ENCODE data around the gene VKORC1L1. TPM values are rescaled to one million over a fixed set of nuclear protein-coding genes. Genes with fewer than 3 reads are reported as not detected.

Gene VKORC1L1
- total RNA-seq, 1 experiment from 2014 or later, result 29.4 TPM

DNA sequence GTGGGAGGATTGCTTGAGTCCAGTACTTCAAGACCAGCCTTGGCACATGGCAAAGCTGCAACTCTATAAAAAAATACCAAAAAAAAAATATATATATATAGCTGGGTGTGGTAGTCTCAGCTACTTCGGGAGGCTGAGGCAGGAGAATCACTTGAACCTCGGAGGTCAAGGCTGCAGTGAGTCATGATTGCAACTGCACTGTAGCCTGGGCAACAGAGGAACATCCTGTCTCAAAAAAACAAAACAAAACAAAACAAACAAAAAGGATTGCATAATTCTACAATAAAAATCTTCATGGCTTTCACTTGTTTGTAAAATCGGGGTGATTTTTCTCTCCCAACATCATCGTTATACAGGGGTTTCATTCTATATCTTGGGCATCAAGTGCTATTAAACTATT, 74.0 kb downstream of the VKORC1L1 start:
- H2BK15ac ChIP-seq (ENCODE audit: low read depth, low read length), result no peak overlapping the region
- no peaks in the 10 kb centered on the region for H3K27me3 Mint-ChIP-seq (ENCODE audit: low read depth)
- H3K18ac ChIP-seq (ENCODE audit: insufficient read length, low read depth, low read length), result no peak overlapping the region
- no peak overlapping the region for H3K4me2 ChIP-seq (ENCODE audit: insufficient read depth, insufficient read length, low read length)
- no peak overlapping the region for H2BK12ac ChIP-seq (ENCODE audit: insufficient read length, low read depth, low read length)
- no peak overlapping the region for H3K4me3 Mint-ChIP-seq
- no peak overlapping the region for H2BK20ac ChIP-seq (ENCODE audit: low read depth, low read length, poor library complexity, severe bottlenecking)
- WGBS (ENCODE audit: extremely low coverage, insufficient read length, low lambda C conversion rate), result no CpG with 5 or more reads among the region's 4 CpGs
- no peak overlapping the region for H3K4ac ChIP-seq (ENCODE audit: low read depth, low read length)
- H4K20me1 ChIP-seq (ENCODE audit: control insufficient read depth, insufficient read depth, insufficient read length), result no peaks in the 10 kb centered on the region
- H3K9me3 Mint-ChIP-seq, result no peaks in the 10 kb centered on the region
- no peaks in the 10 kb centered on the region for H3K79me2 ChIP-seq (ENCODE audit: insufficient read depth, low read length)
- H3K36me3 Mint-ChIP-seq (ENCODE audit: insufficient read depth in 1 of 3, low read depth in 3 of 3), result no peaks in the 10 kb centered on the region; a peak in 1 of 7 replicates
- no peak overlapping the region for H3K27ac Mint-ChIP-seq
- no peak overlapping the region for H3K9ac ChIP-seq (ENCODE audit: extremely low read depth, insufficient read length, low read length)
- no peak for TF ChIP-seq CTCF (conservative IDR thresholded peaks at IDR 0.05)
- no peak overlapping the region for H2AFZ ChIP-seq (ENCODE audit: low read length)
- H4K5ac ChIP-seq (ENCODE audit: insufficient read length, low read depth, low read length), result no peak overlapping the region
- H3K79me1 ChIP-seq (ENCODE audit: insufficient read depth, low read depth, low read length, poor library complexity, severe bottlenecking), result no peaks in the 10 kb centered on the region
- no peaks in the 10 kb centered on the region for H3K4me1 ChIP-seq (ENCODE audit: insufficient read depth, low read length)
- H2BK120ac ChIP-seq (ENCODE audit: low read depth, low read length, poor library complexity, severe bottlenecking), result no peak overlapping the region
- no peaks in the 10 kb centered on the region for H3K9me3 ChIP-seq (ENCODE audit: control insufficient read depth, low read depth, low read length)
- H2AK5ac ChIP-seq (ENCODE audit: insufficient read length, low read length), result no peak overlapping the region
- H3K4me1 Mint-ChIP-seq, result no peaks in the 10 kb centered on the region
- no peak overlapping the region for H3K27ac ChIP-seq (ENCODE audit: insufficient read length, low read depth, low read length)
- no peak for DNase-seq
- H3K14ac ChIP-seq (ENCODE audit: insufficient read depth, low read length), result no peak overlapping the region
- no peak overlapping the region for H3K23ac ChIP-seq (ENCODE audit: insufficient read length, low read depth, low read length)
- H2BK5ac ChIP-seq (ENCODE audit: insufficient read length, low read length), result no peak overlapping the region
- H3K23me2 ChIP-seq (ENCODE audit: insufficient read length, low read depth, low read length, poor library complexity, severe bottlenecking), result no peaks in the 10 kb centered on the region
- H3T11ph ChIP-seq (ENCODE audit: low read length), result no peak overlapping the region
- H4K91ac ChIP-seq (ENCODE audit: insufficient read length, low read depth, low read length), result no peak overlapping the region
- H4K8ac ChIP-seq (replicated peaks; ENCODE audit: insufficient read length, low read depth, low read length), result no peak overlapping the region
- no peak overlapping the region for H3K56ac ChIP-seq (ENCODE audit: insufficient read length, low read depth, low read length)
- no peaks in the 10 kb centered on the region for H3K27me3 ChIP-seq (ENCODE audit: insufficient read depth, low read length)

Measured in H9 (cell line).